Measurements from ENCODE around the gene ATG16L1.

The ATG16L1 gene

GRCh38 chr2:233209533-233210171, 41.8 kb upstream of the ATG16L1 start:
- Histone ChIP-seq H3K36me3 (ENCODE audit: control insufficient read depth in 4 of 4, insufficient read depth in 4 of 4, low read length in 3 of 4) (peaks cover 9 to 56% (median 39%) of the 10 kb centered on the region in 4 experiments), H3K9me3 (ENCODE audit: control extremely low read depth in 1 of 5, control insufficient read depth in 4 of 5, insufficient read depth in 2 of 5, low read depth in 1 of 5, low read length in 4 of 5) (no peaks in the 10 kb centered on the region), H3K4me1 (ENCODE audit: control extremely low read depth in 1 of 4, control insufficient read depth in 4 of 4, insufficient read depth in 4 of 4, low read length in 3 of 4) (peaks cover 2 to 22% (median 6%) of the 10 kb centered on the region in 4 experiments), H3K27me3 (replicated peaks in 2 of 5; ENCODE audit: control insufficient read depth in 4 of 5, insufficient read depth in 5 of 5, low read length in 4 of 5) (no peaks in the 10 kb centered on the region), H3K27ac (ENCODE audit: insufficient read depth in 1 of 2, low read depth in 1 of 2, low read length in 2 of 2, poor library complexity in 1 of 2, severe bottlenecking in 2 of 2) (no peak overlapping the region), H3K4me3 (ENCODE audit: control insufficient read depth in 1 of 7, extremely low read depth in 1 of 7, insufficient read depth in 4 of 7, low read depth in 2 of 7, low read length in 6 of 7) (no peak overlapping the region)
- CTCF ChIA-PET, result interaction anchor here (1.1 to 2.3 kb wide), 4 partner anchors 9 to 21 kb away, joined by 4 to 9 read pairs (median 6); no protein-coding TSS in a partner anchor
- 75% methylated on average over 5 of the region's 10 CpGs for WGBS (ENCODE audit: insufficient coverage)
- POLR2A ChIA-PET, result interaction anchor here (0.6 kb wide), 1 partner anchor 133 kb away, joined by 3 read pairs; no protein-coding TSS in a partner anchor
- no peak for DNase-seq

- Histone ChIP-seq H3K4me1 (ENCODE audit: control extremely low read depth in 1 of 4, control insufficient read depth in 4 of 4, insufficient read depth in 4 of 4, low read length in 3 of 4) (peaks cover 2 to 22% (median 6%) of the 10 kb centered on the region in 4 experiments), H3K27ac (ENCODE audit: insufficient read depth in 1 of 2, low read depth in 1 of 2, low read length in 2 of 2, poor library complexity in 1 of 2, severe bottlenecking in 2 of 2) (no peak overlapping the region), H3K4me3 (ENCODE audit: control insufficient read depth in 1 of 7, extremely low read depth in 1 of 7, insufficient read depth in 4 of 7, low read depth in 2 of 7, low read length in 6 of 7) (no peak overlapping the region), H3K36me3 (ENCODE audit: control insufficient read depth in 4 of 4, insufficient read depth in 4 of 4, low read length in 3 of 4) (peaks cover 9 to 51% (median 36%) of the 10 kb centered on the region in 4 experiments), H3K27me3 (replicated peaks in 2 of 5; ENCODE audit: control insufficient read depth in 4 of 5, insufficient read depth in 5 of 5, low read length in 4 of 5) (no peaks in the 10 kb centered on the region), H3K9me3 (ENCODE audit: control extremely low read depth in 1 of 5, control insufficient read depth in 4 of 5, insufficient read depth in 2 of 5, low read depth in 1 of 5, low read length in 4 of 5) (no peaks in the 10 kb centered on the region)
- ChIA-PET CTCF (interaction anchor here (1.1 to 2.3 kb wide), 4 partner anchors 9 to 20 kb away, joined by 4 to 9 read pairs (median 6); no protein-coding TSS in a partner anchor), POLR2A (interaction anchor here (0.6 kb wide), 1 partner anchor 132 kb away, joined by 3 read pairs; no protein-coding TSS in a partner anchor)
- no peak for DNase-seq
- WGBS (ENCODE audit: insufficient coverage), result 95% methylated on average over 8 of the region's 8 CpGs
These were observed 41.2 kb upstream of the ATG16L1 start for GRCh38 chr2:233210281-233210680.

GRCh38 chr2:233210843-233211547, 40.5 kb upstream of the ATG16L1 start:
- H3K27me3 ChIP-seq (replicated peaks in 2 of 5; ENCODE audit: control insufficient read depth in 4 of 5, insufficient read depth in 5 of 5, low read length in 4 of 5), result no peaks in the 10 kb centered on the region
- no peak overlapping the region for H3K4me3 ChIP-seq (ENCODE audit: control insufficient read depth in 1 of 7, extremely low read depth in 1 of 7, insufficient read depth in 4 of 7, low read depth in 2 of 7, low read length in 6 of 7)
- POLR2A ChIA-PET, result interaction anchor here (0.6 kb wide), 1 partner anchor 371 kb away, joined by 3 read pairs; no protein-coding TSS in a partner anchor
- CTCF ChIA-PET, result interaction anchor here (1.1 to 2.3 kb wide), 4 partner anchors 8 to 19 kb away, joined by 4 to 9 read pairs (median 6); no protein-coding TSS in a partner anchor
- peaks cover 2 to 22% (median 6%) of the 10 kb centered on the region in 4 experiments for H3K4me1 ChIP-seq (ENCODE audit: control extremely low read depth in 1 of 4, control insufficient read depth in 4 of 4, insufficient read depth in 4 of 4, low read length in 3 of 4)
- H3K9me3 ChIP-seq (ENCODE audit: control extremely low read depth in 1 of 5, control insufficient read depth in 4 of 5, insufficient read depth in 2 of 5, low read depth in 1 of 5, low read length in 4 of 5), result no peaks in the 10 kb centered on the region
- H3K36me3 ChIP-seq (ENCODE audit: control insufficient read depth in 4 of 4, insufficient read depth in 4 of 4, low read length in 3 of 4), result peaks cover 9 to 48% (median 36%) of the 10 kb centered on the region in 4 experiments
- 66% methylated on average over 13 of the region's 18 CpGs for WGBS (ENCODE audit: insufficient coverage)
- no peak overlapping the region for H3K27ac ChIP-seq (ENCODE audit: insufficient read depth in 1 of 2, low read depth in 1 of 2, low read length in 2 of 2, poor library complexity in 1 of 2, severe bottlenecking in 2 of 2)
- peak in 1 of 3 donors; percentile 28 for DNase-seq

GRCh38 chr2:233211548-233211895, 40.0 kb upstream of the ATG16L1 start:
- CTCF ChIA-PET, result interaction anchor here (2.0 to 2.3 kb wide), 2 partner anchors 7 to 13 kb away, joined by 5 to 6 read pairs; no protein-coding TSS in a partner anchor

GRCh38 chr2:233213011-233213410, 38.5 kb upstream of the ATG16L1 start:
- 96% methylated on average over 15 of the region's 15 CpGs for WGBS (ENCODE audit: insufficient coverage)
- CTCF ChIA-PET, result no interaction called here
- Histone ChIP-seq H3K9me3 (ENCODE audit: control extremely low read depth in 1 of 5, control insufficient read depth in 4 of 5, insufficient read depth in 2 of 5, low read depth in 1 of 5, low read length in 4 of 5) (no peaks in the 10 kb centered on the region), H3K27ac (ENCODE audit: insufficient read depth in 1 of 2, low read depth in 1 of 2, low read length in 2 of 2, poor library complexity in 1 of 2, severe bottlenecking in 2 of 2) (no peak overlapping the region), H3K36me3 (ENCODE audit: control insufficient read depth in 4 of 4, insufficient read depth in 4 of 4, low read length in 3 of 4) (peaks cover 0 to 30% (median 19%) of the 10 kb centered on the region in 4 experiments), H3K4me1 (ENCODE audit: control extremely low read depth in 1 of 4, control insufficient read depth in 4 of 4, insufficient read depth in 4 of 4, low read length in 3 of 4) (peaks cover 0 to 11% (median 3%) of the 10 kb centered on the region in 4 experiments), H3K27me3 (replicated peaks in 2 of 5; ENCODE audit: control insufficient read depth in 4 of 5, insufficient read depth in 5 of 5, low read length in 4 of 5) (no peaks in the 10 kb centered on the region), H3K4me3 (ENCODE audit: control insufficient read depth in 1 of 7, extremely low read depth in 1 of 7, insufficient read depth in 4 of 7, low read depth in 2 of 7, low read length in 6 of 7) (no peak overlapping the region)
- POLR2A ChIA-PET, result no interaction called here
- DNase-seq, result no peak

More at GRCh38 chr2:233211548-233211895, 40.0 kb upstream of the ATG16L1 start:
- POLR2A ChIA-PET, result interaction anchor here (0.6 kb wide), 1 partner anchor 372 kb away, joined by 3 read pairs; no protein-coding TSS in a partner anchor
- Histone ChIP-seq H3K4me3 (ENCODE audit: control insufficient read depth in 1 of 7, extremely low read depth in 1 of 7, insufficient read depth in 4 of 7, low read depth in 2 of 7, low read length in 6 of 7) (no peak overlapping the region), H3K36me3 (ENCODE audit: control insufficient read depth in 4 of 4, insufficient read depth in 4 of 4, low read length in 3 of 4) (peaks cover 9 to 44% (median 33%) of the 10 kb centered on the region in 4 experiments), H3K4me1 (ENCODE audit: control extremely low read depth in 1 of 4, control insufficient read depth in 4 of 4, insufficient read depth in 4 of 4, low read length in 3 of 4) (peaks cover 2 to 22% (median 6%) of the 10 kb centered on the region in 4 experiments), H3K9me3 (ENCODE audit: control extremely low read depth in 1 of 5, control insufficient read depth in 4 of 5, insufficient read depth in 2 of 5, low read depth in 1 of 5, low read length in 4 of 5) (no peaks in the 10 kb centered on the region), H3K27me3 (replicated peaks in 2 of 5; ENCODE audit: control insufficient read depth in 4 of 5, insufficient read depth in 5 of 5, low read length in 4 of 5) (no peaks in the 10 kb centered on the region), H3K27ac (ENCODE audit: insufficient read depth in 1 of 2, low read depth in 1 of 2, low read length in 2 of 2, poor library complexity in 1 of 2, severe bottlenecking in 2 of 2) (no peak overlapping the region)
- DNase-seq, result no peak
- WGBS (ENCODE audit: insufficient coverage), result 79% methylated on average over 3 of the region's 3 CpGs

- H3K27ac ChIP-seq (ENCODE audit: insufficient read depth in 1 of 2, low read depth in 1 of 2, low read length in 2 of 2, poor library complexity in 1 of 2, severe bottlenecking in 2 of 2), result no peak overlapping the region
- ChIA-PET POLR2A (no interaction called here), CTCF (no interaction called here)
- peaks cover 0 to 2% (median 0%) of the 10 kb centered on the region in 4 experiments for H3K4me1 ChIP-seq (ENCODE audit: control extremely low read depth in 1 of 4, control insufficient read depth in 4 of 4, insufficient read depth in 4 of 4, low read length in 3 of 4)
- no peaks in the 10 kb centered on the region for H3K27me3 ChIP-seq (replicated peaks in 2 of 5; ENCODE audit: control insufficient read depth in 4 of 5, insufficient read depth in 5 of 5, low read length in 4 of 5)
- no peaks in the 10 kb centered on the region for H3K9me3 ChIP-seq (ENCODE audit: control extremely low read depth in 1 of 5, control insufficient read depth in 4 of 5, insufficient read depth in 2 of 5, low read depth in 1 of 5, low read length in 4 of 5)
- 94% methylated on average over 5 of the region's 6 CpGs for WGBS (ENCODE audit: insufficient coverage)
- H3K36me3 ChIP-seq (ENCODE audit: control insufficient read depth in 4 of 4, insufficient read depth in 4 of 4, low read length in 3 of 4), result peaks cover 0 to 20% (median 12%) of the 10 kb centered on the region in 4 experiments
- H3K4me3 ChIP-seq (ENCODE audit: control insufficient read depth in 1 of 7, extremely low read depth in 1 of 7, insufficient read depth in 4 of 7, low read depth in 2 of 7, low read length in 6 of 7), result no peak overlapping the region
- DNase-seq, result no peak
These were observed 37.5 kb upstream of the ATG16L1 start for GRCh38 chr2:233213975-233214374.
